BLaER1 treated with 17β-estradiol and CSF1 and Interleukin-3, amounts not matched to agents 10 nM and 100 nM (cell line): ENCODE measurements around the gene PRUNE1.

Source experiments
- H3K27ac ChIP-seq, 11 experiments: shearing (Covaris generic); formaldehyde crosslinking; 2 replicates each; pipeline ENCODE4 v1.8.1; 2022
- H3K27me3 ChIP-seq, 11 experiments: shearing (Covaris generic); formaldehyde crosslinking; 2 replicates each; pipeline ENCODE4 v1.8.1; 2022
- H3K36me3 ChIP-seq, 11 experiments: shearing (Covaris generic); formaldehyde crosslinking; 2 replicates each; pipeline ENCODE4 v1.8.1; 2022
- H3K4me1 ChIP-seq, 10 experiments: shearing (Covaris generic); formaldehyde crosslinking; 2 replicates each; pipeline ENCODE4 v1.8.1; 2022
- H3K4me2 ChIP-seq, 11 experiments: shearing (Covaris generic); formaldehyde crosslinking; 2 replicates each; pipeline ENCODE4 v1.8.1; 2022
- H3K4me3 ChIP-seq, 10 experiments: shearing (Covaris generic); formaldehyde crosslinking; 2 replicates each; pipeline ENCODE4 v1.8.1; 2022
- H3K9ac ChIP-seq, 11 experiments: shearing (Covaris generic); formaldehyde crosslinking; 2 replicates each; pipeline ENCODE4 v1.8.1; 2022
- H3K9me3 ChIP-seq, 11 experiments: shearing (Covaris generic); formaldehyde crosslinking; replicated peaks in 1 of 11; 2 replicates each; pipeline ENCODE4 v1.8.1; 2022
- H4K20me1 ChIP-seq, 11 experiments: shearing (Covaris generic); formaldehyde crosslinking; 2 replicates each; pipeline ENCODE4 v1.8.1; 2022
- Cebpa-rat ChIP-seq, 11 experiments: shearing (Covaris generic); IDR thresholded peaks; 2 replicates each; pipeline ENCODE4 v1.8.1; 2022

Gene PRUNE1

DNA sequence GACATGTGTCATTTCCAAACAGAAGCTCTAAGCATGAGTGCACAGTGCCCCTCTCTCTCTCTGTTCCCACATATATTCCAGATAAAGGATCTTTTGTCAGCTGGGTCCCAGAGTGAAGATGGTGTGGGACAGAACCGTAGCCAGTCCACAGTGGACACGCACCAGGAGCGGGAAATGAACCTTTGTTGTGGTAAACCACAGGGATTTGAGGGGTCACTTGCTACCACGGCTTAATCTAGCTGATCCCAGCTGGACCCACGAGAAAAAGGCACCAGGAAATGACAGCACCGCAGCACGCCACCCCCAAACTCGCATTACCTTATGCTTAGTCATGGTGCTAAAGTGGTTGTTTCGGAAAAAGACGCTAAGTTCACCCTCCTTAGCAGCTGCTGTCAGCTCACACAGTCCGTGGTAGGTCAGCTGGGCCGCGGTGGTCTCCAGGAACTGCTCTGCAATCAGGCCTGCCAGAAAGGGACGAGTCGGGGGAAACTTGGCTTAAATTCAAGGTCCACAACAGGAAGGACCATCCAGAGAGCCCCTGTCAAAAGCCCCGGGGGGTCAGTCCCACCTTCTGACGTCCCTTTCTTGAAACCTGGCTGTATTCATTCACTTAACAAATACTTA, 9.1 kb upstream of the PRUNE1 start:
- no peaks in the 10 kb centered on the region for H3K27me3 ChIP-seq
- peaks cover 34 to 64% (median 56%) of the 10 kb centered on the region in 10 experiments for H3K4me1 ChIP-seq
- peaks cover 0 to 10% (median 0%) of the 10 kb centered on the region in 11 experiments; a peak in 2 of 22 replicates for H4K20me1 ChIP-seq
- H3K4me2 ChIP-seq = peak overlapping the region; percentile 16 to 97 (median 65); a peak in 20 of 22 replicates
- TF ChIP-seq Cebpa-rat (IDR thresholded peaks at IDR 0.05) = no peak
- peak overlapping the region; percentile 1 to 61 (median 37); a peak in 17 of 22 replicates for H3K9ac ChIP-seq
- no peak overlapping the region for H3K4me3 ChIP-seq
- H3K27ac ChIP-seq = peak overlapping the region in 10 of 11 experiments; percentile 23 to 67 (median 58); a peak in 20 of 22 replicates
- peaks cover 25 to 66% (median 42%) of the 10 kb centered on the region in 11 experiments for H3K36me3 ChIP-seq
- H3K9me3 ChIP-seq = no peaks in the 10 kb centered on the region

GRCh38 chr1:150999926-151000325, 8.3 kb upstream of the PRUNE1 start:
- H3K4me3 ChIP-seq = no peak overlapping the region
- H4K20me1 ChIP-seq = peaks cover 0 to 10% (median 0%) of the 10 kb centered on the region in 11 experiments; a peak in 2 of 22 replicates
- H3K4me2 ChIP-seq = peak overlapping the region; percentile 16 to 97 (median 65); a peak in 19 of 22 replicates
- peak overlapping the region in 2 of 11 experiments; percentile 30 to 60; a peak in 2 of 22 replicates for H3K9ac ChIP-seq
- H3K4me1 ChIP-seq = peaks cover 42 to 72% (median 63%) of the 10 kb centered on the region in 10 experiments
- H3K36me3 ChIP-seq = peaks cover 25 to 66% (median 42%) of the 10 kb centered on the region in 11 experiments
- H3K27ac ChIP-seq = peak overlapping the region in 7 of 11 experiments; percentile 47 to 67 (median 59); a peak in 11 of 22 replicates
- no peak for TF ChIP-seq Cebpa-rat (IDR thresholded peaks at IDR 0.05)
- no peaks in the 10 kb centered on the region for H3K9me3 ChIP-seq
- H3K27me3 ChIP-seq = no peaks in the 10 kb centered on the region

- H3K27ac ChIP-seq = no peak overlapping the region; a peak in 1 of 22 replicates
- H3K4me3 ChIP-seq = no peak overlapping the region
- H3K9ac ChIP-seq = no peak overlapping the region
- peak overlapping the region in 6 of 11 experiments; percentile 65 to 97 (median 92); a peak in 12 of 22 replicates for H3K4me2 ChIP-seq
- H4K20me1 ChIP-seq = peaks cover 0 to 10% (median 0%) of the 10 kb centered on the region in 11 experiments; a peak in 2 of 22 replicates
- TF ChIP-seq Cebpa-rat (IDR thresholded peaks at IDR 0.05) = 0 out of 22 replicates have a peak, but pooled peaks of 1 of the 11 experiments have one; percentile 30
- peaks cover 46 to 77% (median 68%) of the 10 kb centered on the region in 10 experiments for H3K4me1 ChIP-seq
- no peaks in the 10 kb centered on the region for H3K27me3 ChIP-seq
- no peaks in the 10 kb centered on the region for H3K9me3 ChIP-seq
- peaks cover 25 to 62% (median 42%) of the 10 kb centered on the region in 11 experiments for H3K36me3 ChIP-seq
Measured at GRCh38 chr1:151000408-151000807, 7.8 kb upstream of the PRUNE1 start.

- H3K9ac ChIP-seq = peak overlapping the region in 1 of 11 experiments; percentile 82; a peak in 1 of 22 replicates
- TF ChIP-seq Cebpa-rat (IDR thresholded peaks at IDR 0.05) = no peak
Measured at GRCh38 chr1:151001602-151002001, 6.6 kb upstream of the PRUNE1 start.

GRCh38 chr1:151002051-151002450, 6.2 kb upstream of the PRUNE1 start:
- Histone ChIP-seq H3K27ac (peak overlapping the region in 9 of 11 experiments; percentile 33 to 85 (median 71); a peak in 18 of 22 replicates), H3K27me3 (no peaks in the 10 kb centered on the region), H3K9me3 (no peaks in the 10 kb centered on the region), H3K4me3 (peak overlapping the region in 4 of 10 experiments; percentile 67 to 76 (median 73); a peak in 3 of 20 replicates), H3K36me3 (peaks cover 21 to 57% (median 35%) of the 10 kb centered on the region in 11 experiments), H3K4me2 (peak overlapping the region; percentile 83 to 97 (median 93); a peak in 21 of 22 replicates), H4K20me1 (peaks cover 0 to 10% (median 0%) of the 10 kb centered on the region in 11 experiments; a peak in 2 of 22 replicates), H3K4me1 (peaks cover 60 to 81% (median 77%) of the 10 kb centered on the region in 10 experiments), H3K9ac (peak overlapping the region in 4 of 11 experiments; percentile 24 to 82 (median 67); a peak in 3 of 22 replicates)
- no peak for TF ChIP-seq Cebpa-rat (IDR thresholded peaks at IDR 0.05)

More at GRCh38 chr1:151001602-151002001, 6.6 kb upstream of the PRUNE1 start:
- H3K4me2 ChIP-seq = peak overlapping the region in 8 of 11 experiments; percentile 83 to 97 (median 92); a peak in 16 of 22 replicates
- no peaks in the 10 kb centered on the region for H3K27me3 ChIP-seq
- no peak overlapping the region for H3K4me3 ChIP-seq
- no peaks in the 10 kb centered on the region for H3K9me3 ChIP-seq
- peaks cover 25 to 61% (median 39%) of the 10 kb centered on the region in 11 experiments for H3K36me3 ChIP-seq
- peaks cover 0 to 10% (median 0%) of the 10 kb centered on the region in 11 experiments; a peak in 2 of 22 replicates for H4K20me1 ChIP-seq
- peaks cover 57 to 78% (median 74%) of the 10 kb centered on the region in 10 experiments for H3K4me1 ChIP-seq
- H3K27ac ChIP-seq = peak overlapping the region in 8 of 11 experiments; percentile 33 to 85 (median 74); a peak in 14 of 22 replicates

DNA sequence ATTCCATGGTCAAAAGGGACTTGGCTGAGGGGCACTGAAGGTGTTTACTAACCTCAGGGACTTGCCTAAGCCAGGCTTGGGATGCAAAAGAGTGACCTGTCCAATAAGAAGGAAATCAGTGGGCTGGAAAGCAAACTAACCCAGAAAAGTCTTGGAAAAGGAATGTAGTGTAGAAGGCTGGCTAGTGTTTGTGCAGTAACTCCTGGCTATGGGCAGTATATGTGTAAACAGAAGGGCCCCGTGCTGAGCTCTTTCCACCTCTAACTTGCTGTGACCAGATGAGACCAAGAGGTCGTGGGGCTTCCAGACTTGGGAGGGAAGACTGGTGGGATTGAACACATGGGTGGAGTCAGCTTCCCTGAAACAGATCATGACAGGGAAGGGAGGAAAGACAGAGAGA, 5.6 kb upstream of the PRUNE1 start:
- H3K4me3 ChIP-seq = peak overlapping the region in 6 of 10 experiments; percentile 49 to 76 (median 70); a peak in 10 of 20 replicates
- peaks cover 0 to 10% (median 0%) of the 10 kb centered on the region in 11 experiments; a peak in 2 of 22 replicates for H4K20me1 ChIP-seq
- H3K36me3 ChIP-seq = peaks cover 15 to 51% (median 29%) of the 10 kb centered on the region in 11 experiments
- H3K4me2 ChIP-seq = peak overlapping the region; percentile 83 to 97 (median 93)
- TF ChIP-seq Cebpa-rat (IDR thresholded peaks at IDR 0.05) = no peak
- peak overlapping the region in 9 of 11 experiments; percentile 24 to 82 (median 63); a peak in 15 of 22 replicates for H3K9ac ChIP-seq
- peak overlapping the region in 10 of 11 experiments; percentile 33 to 85 (median 70); a peak in 19 of 22 replicates for H3K27ac ChIP-seq
- H3K9me3 ChIP-seq = no peaks in the 10 kb centered on the region
- peaks cover 66 to 87% (median 83%) of the 10 kb centered on the region in 10 experiments for H3K4me1 ChIP-seq
- H3K27me3 ChIP-seq = no peaks in the 10 kb centered on the region

GRCh38 chr1:151003180-151003579, 5.1 kb upstream of the PRUNE1 start:
- H3K4me2 ChIP-seq = peak overlapping the region; percentile 83 to 97 (median 93)
- H4K20me1 ChIP-seq = peaks cover 0 to 10% (median 0%) of the 10 kb centered on the region in 11 experiments; a peak in 2 of 22 replicates
- TF ChIP-seq Cebpa-rat (IDR thresholded peaks at IDR 0.05) = peak in 1 of 11 experiments; percentile 29; a peak in 1 of 22 replicates
- H3K9me3 ChIP-seq = no peaks in the 10 kb centered on the region
- H3K27ac ChIP-seq = peak overlapping the region in 10 of 11 experiments; percentile 33 to 85 (median 70); a peak in 19 of 22 replicates
- no peaks in the 10 kb centered on the region for H3K27me3 ChIP-seq
- peak overlapping the region; percentile 25 to 84 (median 63); a peak in 19 of 22 replicates for H3K9ac ChIP-seq
- peaks cover 70 to 92% (median 87%) of the 10 kb centered on the region in 10 experiments for H3K4me1 ChIP-seq
- H3K4me3 ChIP-seq = peak overlapping the region in 9 of 10 experiments; percentile 5 to 76 (median 50); a peak in 15 of 20 replicates
- H3K36me3 ChIP-seq = peaks cover 9 to 45% (median 25%) of the 10 kb centered on the region in 11 experiments

DNA sequence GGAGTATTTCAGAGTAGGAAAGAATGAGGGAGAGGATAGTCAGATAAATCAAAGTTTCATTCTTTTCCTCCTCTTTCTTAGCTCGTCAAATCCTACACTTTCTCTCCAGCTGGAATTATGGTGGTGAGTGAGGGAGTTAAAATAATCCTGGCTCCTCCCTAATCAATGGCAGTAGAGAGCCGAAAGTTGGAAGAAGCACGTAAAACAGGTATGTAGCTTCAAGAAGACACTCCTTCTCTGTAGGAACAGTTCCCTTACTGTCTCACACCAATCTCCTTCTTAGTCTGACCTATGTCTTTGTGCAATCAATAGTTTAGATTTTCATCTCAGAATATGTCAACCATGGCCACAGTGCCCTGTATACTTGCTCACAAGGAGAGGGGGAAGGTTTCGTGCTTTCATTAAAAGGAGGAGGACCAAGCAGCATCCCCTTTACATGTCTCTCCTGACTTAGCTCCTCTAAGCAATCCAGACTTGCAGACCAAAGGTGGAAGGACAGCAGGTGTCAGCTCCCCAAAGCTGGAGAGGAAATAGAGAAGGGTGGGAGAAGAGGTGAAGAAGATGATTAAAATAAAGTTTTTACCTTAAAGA, 2.4 kb upstream of the PRUNE1 start:
- Histone ChIP-seq H3K9me3 (no peaks in the 10 kb centered on the region), H3K4me3 (peak overlapping the region; percentile 63 to 76 (median 68)), H3K9ac (peak overlapping the region; percentile 75 to 87 (median 82)), H3K4me2 (peak overlapping the region; percentile 83 to 97 (median 93)), H3K36me3 (peaks cover 0 to 27% (median 12%) of the 10 kb centered on the region in 11 experiments; a peak in 12 of 22 replicates), H4K20me1 (peaks cover 0 to 10% (median 0%) of the 10 kb centered on the region in 11 experiments; a peak in 2 of 22 replicates), H3K4me1 (peaks cover 78 to 93% (median 87%) of the 10 kb centered on the region in 10 experiments), H3K27ac (peak overlapping the region; percentile 63 to 90 (median 82); a peak in 21 of 22 replicates), H3K27me3 (no peaks in the 10 kb centered on the region)
- no peak for TF ChIP-seq Cebpa-rat (IDR thresholded peaks at IDR 0.05)
